Liver (tissue), 9 donors: ENCODE data around the gene GPX4. TPM values are rescaled to one million over a fixed set of nuclear protein-coding genes. Genes with fewer than 3 reads are reported as not detected.

Experiments used
- DNase-seq: peaks from one replicate; pipeline ENCODE4 v3.0.0-alpha.2; 2017; ENCODE audit warnings: low spot score
- H3K27ac ChIP-seq, 2 donors: one replicate each; pipeline ENCODE4 v1.7.0; 2013; ENCODE audit warnings: inconsistent platforms in 2 of 2, low read length in 2 of 2, control low read depth in 1 of 2, low read depth in 1 of 2, mild to moderate bottlenecking in 1 of 2
- H3K27me3 ChIP-seq, 4 donors: one replicate each; pipeline versions ENCODE4 v1.6.1 to v1.7.0; 2013; ENCODE audit warnings: low read length in 3 of 4, inconsistent platforms in 1 of 4, mild to moderate bottlenecking in 1 of 4, moderate library complexity in 1 of 4; ENCODE audit not compliant: control insufficient read depth in 4 of 4, insufficient read depth in 4 of 4
- H3K36me3 ChIP-seq, 4 donors: one replicate each; pipeline versions ENCODE4 v1.6.1 to v1.7.0; 2013; ENCODE audit warnings: low read length in 3 of 4, mild to moderate bottlenecking in 3 of 4, low read depth in 1 of 4, moderate library complexity in 1 of 4; ENCODE audit not compliant: control insufficient read depth in 4 of 4, insufficient read depth in 3 of 4
- H3K4me1 ChIP-seq, 4 donors: one replicate each; pipeline versions ENCODE4 v1.6.1 to v1.7.0; 2013; ENCODE audit warnings: low read length in 3 of 4, mild to moderate bottlenecking in 3 of 4, moderate library complexity in 1 of 4; ENCODE audit not compliant: control insufficient read depth in 4 of 4, insufficient read depth in 4 of 4
- H3K4me3 ChIP-seq, 3 donors: one replicate each; pipeline versions ENCODE4 v1.6.1 to v1.7.0; 2013; ENCODE audit warnings: low read length in 3 of 3, control low read depth in 1 of 3, low read depth in 1 of 3, mild to moderate bottlenecking in 1 of 3
- H3K9ac ChIP-seq, 2 donors: one replicate each; pipeline ENCODE4 v1.7.0; 2013; ENCODE audit warnings: low read length in 2 of 2, mild to moderate bottlenecking in 2 of 2, moderate library complexity in 2 of 2, control low read depth in 1 of 2, low read depth in 1 of 2
- H3K9me3 ChIP-seq, 4 donors: one replicate each; pipeline versions ENCODE4 v1.6.1 to v1.7.0; 2013; ENCODE audit warnings: low read length in 3 of 4; ENCODE audit not compliant: control insufficient read depth in 4 of 4
- ATF3 ChIP-seq: IDR thresholded peaks from 2 replicates; pipeline ENCODE4 v1.6.1; 2016; ENCODE audit warnings: antibody characterized with exemption
- CTCF ChIP-seq: fragments of 150-350 bp; IDR thresholded peaks from 2 replicates; pipeline ENCODE4 v1.5.1; 2017; ENCODE audit warnings: improper control_type of control experiment, low read depth, low read length; ENCODE audit not compliant: missing input control
- EGR1 ChIP-seq, 2 donors: IDR thresholded peaks; 2 replicates each; pipeline ENCODE4 v1.6.1; 2016 to 2018; ENCODE audit warnings: antibody characterized with exemption in 2 of 2, low read depth in 2 of 2
- FOXA1 ChIP-seq: IDR thresholded peaks from 2 replicates; pipeline ENCODE4 v1.6.1; 2016; ENCODE audit warnings: antibody characterized with exemption
- GABPA ChIP-seq, 2 donors: IDR thresholded peaks in 1 of 2; conservative IDR thresholded peaks in 1 of 2; 2 replicates each; pipeline ENCODE4 v1.6.1; 2016; ENCODE audit warnings: antibody characterized with exemption in 2 of 2, mild to moderate bottlenecking in 1 of 2, moderate library complexity in 1 of 2
- HNF4A ChIP-seq, 2 donors: conservative IDR thresholded peaks; 2 replicates each; pipeline ENCODE4 v1.6.1; 2016; ENCODE audit warnings: antibody characterized with exemption in 2 of 2, mild to moderate bottlenecking in 2 of 2
- HNF4G ChIP-seq: IDR thresholded peaks from 2 replicates; pipeline ENCODE4 v1.6.1; 2016; ENCODE audit warnings: antibody characterized with exemption
- JUND ChIP-seq, 2 donors: IDR thresholded peaks; 2 replicates each; pipeline ENCODE4 v1.6.1; 2016; ENCODE audit warnings: antibody characterized with exemption in 2 of 2
- MAX ChIP-seq: IDR thresholded peaks from 2 replicates; pipeline ENCODE4 v1.6.1; 2016; ENCODE audit warnings: antibody characterized with exemption
- NR2F2 ChIP-seq: IDR thresholded peaks from 2 replicates; pipeline ENCODE4 v1.6.1; 2016; ENCODE audit warnings: antibody characterized with exemption
- RAD21 ChIP-seq, 2 donors: IDR thresholded peaks; 2 replicates each; pipeline ENCODE4 v1.6.1; 2016; ENCODE audit warnings: antibody characterized with exemption in 2 of 2, mild to moderate bottlenecking in 2 of 2
- RXRA ChIP-seq, 2 donors: IDR thresholded peaks; 2 replicates each; pipeline ENCODE4 v1.6.1; 2017 to 2018; ENCODE audit warnings: antibody characterized with exemption in 2 of 2, mild to moderate bottlenecking in 1 of 2
- TAF1 ChIP-seq: conservative IDR thresholded peaks from 2 replicates; pipeline ENCODE4 v1.6.1; 2016; ENCODE audit warnings: antibody characterized with exemption, mild to moderate bottlenecking
- WGBS: extraction: QIAGEN DNeasy Blood & Tissue Kit; methylation state at CpG from one replicate; pipeline ENCODE4 v1.1.7; 2013; 5-methylcytosine and 5-hydroxymethylcytosine counted together
- polyA plus RNA-seq, 2 donors: library from polyadenylated mRNA; stranded (reverse) in 1 of 2; unstranded in 1 of 2; fragments of 200-250 nt in 1 of 2; fragments of >200 nt in 1 of 2; fragmentation: Nextera tagmentation in 1 of 2; extraction: Ambion mirVana in 1 of 2; gene quantifications; one replicate each; pipeline versions ENCODE4 v1.2.1 to v1.2.3, GENCODE V29; 2013 to 2015
- total RNA-seq, 2 donors: library from RNA; depleted of rRNA; stranded (reverse); fragments of >200 nt; gene quantifications; one replicate each; pipeline ENCODE4 v1.2.3, GENCODE V29; 2014
- TF ChIP-seq, protein P1 (sequence below): IDR thresholded peaks from 2 replicates; pipeline ENCODE4 v1.6.1; 2016; ENCODE audit warnings: antibody characterized with exemption, mild to moderate bottlenecking
- donor health status: healthy.
- donor health status: healthy.
- donor health status: healthy.
- donor health status: healthy.
- donor health status: healthy.

GPX4 gene
- total and polyA plus RNA-seq, 4 donors: 122 to 558 (median 298) TPM

GRCh38 chr19:1144741-1145140, 40.9 kb downstream of the GPX4 start:
- WGBS: 100% methylated on average over 1 of the region's 1 CpG
- TF ChIP-seq CTCF: no peak
- no peak for TF ChIP-seq FOXA1
- no peak for TF ChIP-seq RAD21 (IDR thresholded peaks at IDR 0.05)
- TF ChIP-seq ATF3: no peak
- TF ChIP-seq JUND (IDR thresholded peaks at IDR 0.05): no peak
- no peak for TF ChIP-seq GABPA (IDR thresholded peaks at IDR 0.05 in 1 of 2, conservative IDR thresholded peaks at IDR 0.05 in 1 of 2)
- TF ChIP-seq TAF1: no peak
- TF ChIP-seq NR2F2: no peak
- TF ChIP-seq HNF4G: no peak
- no peak for TF ChIP-seq EGR1 (IDR thresholded peaks at IDR 0.05; ENCODE audit: low read depth in 2 of 2)

GRCh38 chr19:1145635-1146411, 42.0 kb downstream of the GPX4 start:
- peaks cover 4 to 38% (median 18%) of the 10 kb centered on the region in 4 donors for H3K36me3 ChIP-seq

More at GRCh38 chr19:1144741-1145140, 40.9 kb downstream of the GPX4 start:
- no peak for DNase-seq
- no peak overlapping the region for H3K27ac ChIP-seq
- H3K9me3 ChIP-seq: no peaks in the 10 kb centered on the region
- peaks cover 4 to 39% (median 17%) of the 10 kb centered on the region in 4 donors for H3K36me3 ChIP-seq
- no peaks in the 10 kb centered on the region for H3K4me1 ChIP-seq
- no peak overlapping the region for H3K9ac ChIP-seq
- H3K27me3 ChIP-seq: no peaks in the 10 kb centered on the region
- no peak overlapping the region for H3K4me3 ChIP-seq

More at GRCh38 chr19:1145635-1146411, 42.0 kb downstream of the GPX4 start:
- Histone ChIP-seq H3K4me3 (no peak overlapping the region), H3K27ac (no peak overlapping the region), H3K9me3 (no peaks in the 10 kb centered on the region), H3K9ac (no peak overlapping the region), H3K27me3 (no peaks in the 10 kb centered on the region), H3K4me1 (no peaks in the 10 kb centered on the region)
- DNase-seq: no peak
- 97% methylated on average over 26 of the region's 26 CpGs for WGBS
- TF ChIP-seq CTCF (no peak), ATF3 (no peak), RXRA (IDR thresholded peaks at IDR 0.05) (no peak), HNF4A (conservative IDR thresholded peaks at IDR 0.05) (no peak), TAF1 (no peak), MAX (no peak)
- TF ChIP-seq, protein P1, sequence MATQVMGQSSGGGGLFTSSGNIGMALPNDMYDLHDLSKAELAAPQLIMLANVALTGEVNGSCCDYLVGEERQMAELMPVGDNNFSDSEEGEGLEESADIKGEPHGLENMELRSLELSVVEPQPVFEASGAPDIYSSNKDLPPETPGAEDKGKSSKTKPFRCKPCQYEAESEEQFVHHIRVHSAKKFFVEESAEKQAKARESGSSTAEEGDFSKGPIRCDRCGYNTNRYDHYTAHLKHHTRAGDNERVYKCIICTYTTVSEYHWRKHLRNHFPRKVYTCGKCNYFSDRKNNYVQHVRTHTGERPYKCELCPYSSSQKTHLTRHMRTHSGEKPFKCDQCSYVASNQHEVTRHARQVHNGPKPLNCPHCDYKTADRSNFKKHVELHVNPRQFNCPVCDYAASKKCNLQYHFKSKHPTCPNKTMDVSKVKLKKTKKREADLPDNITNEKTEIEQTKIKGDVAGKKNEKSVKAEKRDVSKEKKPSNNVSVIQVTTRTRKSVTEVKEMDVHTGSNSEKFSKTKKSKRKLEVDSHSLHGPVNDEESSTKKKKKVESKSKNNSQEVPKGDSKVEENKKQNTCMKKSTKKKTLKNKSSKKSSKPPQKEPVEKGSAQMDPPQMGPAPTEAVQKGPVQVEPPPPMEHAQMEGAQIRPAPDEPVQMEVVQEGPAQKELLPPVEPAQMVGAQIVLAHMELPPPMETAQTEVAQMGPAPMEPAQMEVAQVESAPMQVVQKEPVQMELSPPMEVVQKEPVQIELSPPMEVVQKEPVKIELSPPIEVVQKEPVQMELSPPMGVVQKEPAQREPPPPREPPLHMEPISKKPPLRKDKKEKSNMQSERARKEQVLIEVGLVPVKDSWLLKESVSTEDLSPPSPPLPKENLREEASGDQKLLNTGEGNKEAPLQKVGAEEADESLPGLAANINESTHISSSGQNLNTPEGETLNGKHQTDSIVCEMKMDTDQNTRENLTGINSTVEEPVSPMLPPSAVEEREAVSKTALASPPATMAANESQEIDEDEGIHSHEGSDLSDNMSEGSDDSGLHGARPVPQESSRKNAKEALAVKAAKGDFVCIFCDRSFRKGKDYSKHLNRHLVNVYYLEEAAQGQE: no peak
